OCI-LY1 (cell line): ENCODE results near the gene RALBP1.

Experiments used
- H2AFZ ChIP-seq: fragments of 200-600 bp; sonication (generic), shearing (Covaris generic); 2 replicates; pipeline ENCODE4 v1.6.0; 2014; ENCODE audit warnings: antibody characterized with exemption, mild to moderate bottlenecking, low read length
- H3F3A ChIP-seq: fragments of 200-600 bp; sonication (generic), shearing (Covaris generic); 2 replicates; pipeline ENCODE4 v1.6.0; 2014; ENCODE audit warnings: mild to moderate bottlenecking, antibody characterized with exemption, low read length, moderate library complexity; ENCODE audit not compliant: insufficient read depth
- H3K27ac ChIP-seq: fragments of 200-600 bp; sonication (generic); 2 replicates; pipeline ENCODE4 v1.5.1; 2014; ENCODE audit warnings: low read length, mixed run types, mild to moderate bottlenecking, low read depth; ENCODE audit not compliant: poor library complexity, severe bottlenecking
- H3K27me3 ChIP-seq: fragments of 200-600 bp; sonication (generic); 2 replicates; pipeline ENCODE4 v1.6.0; 2014; ENCODE audit warnings: antibody characterized with exemption, mild to moderate bottlenecking, low read length, moderate library complexity; ENCODE audit not compliant: insufficient read depth
- H3K36me3 ChIP-seq: fragments of 200-600 bp; sonication (generic); 2 replicates; pipeline ENCODE4 v1.6.1; 2014; ENCODE audit warnings: mild to moderate bottlenecking, antibody characterized with exemption, low read length, moderate library complexity, mixed read lengths; ENCODE audit not compliant: insufficient read depth
- H3K4me1 ChIP-seq: fragments of 200-600 bp; sonication (generic); 2 replicates; pipeline ENCODE4 v1.5.1; 2014; ENCODE audit warnings: mild to moderate bottlenecking, low read length, moderate library complexity; ENCODE audit not compliant: insufficient read depth, severe bottlenecking
- H3K4me2 ChIP-seq: fragments of 200-600 bp; sonication (generic), shearing (Covaris generic); 2 replicates; pipeline ENCODE4 v1.6.1; 2014; ENCODE audit warnings: low read length
- H3K4me3 ChIP-seq: fragments of 200-600 bp; sonication (generic); 2 replicates; pipeline ENCODE4 v1.5.1; 2014; ENCODE audit warnings: low read length, low read depth, mild to moderate bottlenecking, mixed read lengths; ENCODE audit not compliant: poor library complexity, severe bottlenecking
- H3K79me2 ChIP-seq: fragments of 200-600 bp; shearing (Covaris generic); 2 replicates; pipeline ENCODE4 v1.6.1; 2016; ENCODE audit warnings: mixed run types, low read length, mixed read lengths; ENCODE audit not compliant: insufficient read depth
- H3K9ac ChIP-seq: fragments of 200-600 bp; sonication (generic), shearing (Covaris generic); 2 replicates; pipeline ENCODE4 v1.6.1; 2014; ENCODE audit warnings: mild to moderate bottlenecking, low read length, mixed read lengths
- H3K9me2 ChIP-seq: fragments of 200-600 bp; sonication (generic), shearing (Covaris generic); 2 replicates; pipeline ENCODE4 v1.6.1; 2014; ENCODE audit warnings: low read depth, mild to moderate bottlenecking, low read length, mixed read lengths
- H3K9me3 ChIP-seq: fragments of 200-600 bp; shearing (Covaris generic); 2 replicates; pipeline ENCODE4 v1.6.1; 2014; ENCODE audit warnings: low read length, mixed read lengths
- H4K20me1 ChIP-seq: fragments of 200-600 bp; sonication (generic), shearing (Covaris generic); 2 replicates; pipeline ENCODE4 v1.6.0; 2016; ENCODE audit warnings: mild to moderate bottlenecking, low read length; ENCODE audit not compliant: insufficient read depth
- EZH2 ChIP-seq: fragments of 200-600 bp; sonication (generic), shearing (Covaris generic); IDR thresholded peaks from 2 replicates; pipeline ENCODE4 v1.8.0; 2017; ENCODE audit warnings: borderline replicate concordance, mixed run types, mild to moderate bottlenecking, antibody characterized with exemption, low read length, moderate library complexity, mixed read lengths
- TF ChIP-seq, protein P1 (sequence below): fragments of 200-600 bp; sonication (generic), shearing (Covaris generic); IDR thresholded peaks from 2 replicates; pipeline ENCODE4 v1.5.1; 2017; ENCODE audit warnings: mild to moderate bottlenecking, antibody characterized with exemption, low read length, moderate library complexity, mixed read lengths

Gene RALBP1

DNA sequence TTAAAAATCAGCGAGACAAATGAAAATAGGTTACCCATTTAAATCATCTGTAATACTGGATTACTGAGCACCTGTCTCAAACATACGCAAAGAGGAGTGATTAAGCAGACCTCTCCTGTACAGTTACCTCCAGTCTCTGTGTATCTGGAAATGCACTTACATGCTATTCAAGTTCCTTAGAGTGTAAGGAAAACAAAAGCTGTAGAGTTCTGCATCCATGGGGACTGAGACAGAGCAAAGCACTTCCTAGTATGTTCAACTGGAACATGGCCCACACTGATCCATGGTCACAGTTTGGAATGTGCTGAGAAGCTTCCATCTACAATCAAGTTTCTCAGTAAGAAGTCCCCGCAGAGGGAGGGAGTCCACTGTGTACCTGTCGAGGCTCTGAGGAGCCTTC, 75.1 kb downstream of the RALBP1 start:
- no peaks in the 10 kb centered on the region for H4K20me1 ChIP-seq
- H3F3A ChIP-seq = no peaks in the 10 kb centered on the region
- H3K27me3 ChIP-seq = no peaks in the 10 kb centered on the region

DNA sequence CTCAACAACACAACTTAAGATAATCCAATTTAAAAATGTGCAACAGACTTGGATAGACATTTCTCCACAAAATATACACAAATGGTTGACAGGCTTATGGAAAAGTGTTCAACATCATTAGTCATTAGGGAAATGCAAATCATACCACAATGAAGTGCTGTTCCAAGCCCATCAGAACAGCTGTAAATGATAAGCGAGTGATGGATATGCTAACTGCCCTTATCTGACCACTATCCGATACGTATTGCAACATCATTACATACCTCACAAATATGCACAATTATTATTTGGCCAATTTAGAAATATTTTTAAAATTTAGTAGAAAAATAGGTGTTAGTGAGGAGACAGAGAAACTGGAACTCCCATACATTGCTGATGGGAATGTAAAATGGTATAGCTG, 76.9 kb downstream of the RALBP1 start:
- Histone ChIP-seq H3K27me3 (no peaks in the 10 kb centered on the region), H3K9me3 (peaks cover 4% of the 10 kb centered on the region), H3K9me2 (no peaks in the 10 kb centered on the region), H2AFZ (no peak overlapping the region), H3K27ac (no peak overlapping the region), H3K36me3 (peaks cover 78% of the 10 kb centered on the region), H4K20me1 (no peaks in the 10 kb centered on the region), H3K9ac (no peak overlapping the region), H3F3A (no peaks in the 10 kb centered on the region), H3K4me3 (no peak overlapping the region), H3K79me2 (no peaks in the 10 kb centered on the region), H3K4me2 (no peak overlapping the region), H3K4me1 (no peaks in the 10 kb centered on the region)
- no peak for TF ChIP-seq EZH2
- TF ChIP-seq, protein P1, sequence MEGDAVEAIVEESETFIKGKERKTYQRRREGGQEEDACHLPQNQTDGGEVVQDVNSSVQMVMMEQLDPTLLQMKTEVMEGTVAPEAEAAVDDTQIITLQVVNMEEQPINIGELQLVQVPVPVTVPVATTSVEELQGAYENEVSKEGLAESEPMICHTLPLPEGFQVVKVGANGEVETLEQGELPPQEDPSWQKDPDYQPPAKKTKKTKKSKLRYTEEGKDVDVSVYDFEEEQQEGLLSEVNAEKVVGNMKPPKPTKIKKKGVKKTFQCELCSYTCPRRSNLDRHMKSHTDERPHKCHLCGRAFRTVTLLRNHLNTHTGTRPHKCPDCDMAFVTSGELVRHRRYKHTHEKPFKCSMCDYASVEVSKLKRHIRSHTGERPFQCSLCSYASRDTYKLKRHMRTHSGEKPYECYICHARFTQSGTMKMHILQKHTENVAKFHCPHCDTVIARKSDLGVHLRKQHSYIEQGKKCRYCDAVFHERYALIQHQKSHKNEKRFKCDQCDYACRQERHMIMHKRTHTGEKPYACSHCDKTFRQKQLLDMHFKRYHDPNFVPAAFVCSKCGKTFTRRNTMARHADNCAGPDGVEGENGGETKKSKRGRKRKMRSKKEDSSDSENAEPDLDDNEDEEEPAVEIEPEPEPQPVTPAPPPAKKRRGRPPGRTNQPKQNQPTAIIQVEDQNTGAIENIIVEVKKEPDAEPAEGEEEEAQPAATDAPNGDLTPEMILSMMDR = no peak

More for the DNA sequence above, 75.1 kb downstream of the RALBP1 start:
- Histone ChIP-seq H3K4me3 (no peak overlapping the region), H2AFZ (no peak overlapping the region), H3K9ac (no peak overlapping the region), H3K9me2 (no peaks in the 10 kb centered on the region), H3K27ac (no peak overlapping the region), H3K4me2 (no peak overlapping the region), H3K36me3 (peaks cover 75% of the 10 kb centered on the region), H3K4me1 (peaks cover 8% of the 10 kb centered on the region), H3K9me3 (peaks cover 4% of the 10 kb centered on the region), H3K79me2 (no peaks in the 10 kb centered on the region)
- no peak for TF ChIP-seq EZH2
- TF ChIP-seq, protein P1 = no peak

- H3K4me2 ChIP-seq = no peak overlapping the region
- peaks cover 78% of the 10 kb centered on the region for H3K36me3 ChIP-seq
- H3K4me3 ChIP-seq = no peak overlapping the region
- no peaks in the 10 kb centered on the region for H3K27me3 ChIP-seq
- no peak overlapping the region for H2AFZ ChIP-seq
- peaks cover 4% of the 10 kb centered on the region for H3K9me3 ChIP-seq
- H3K9ac ChIP-seq = no peak overlapping the region
- no peaks in the 10 kb centered on the region for H3F3A ChIP-seq
- no peaks in the 10 kb centered on the region for H3K79me2 ChIP-seq
- no peaks in the 10 kb centered on the region for H3K9me2 ChIP-seq
- TF ChIP-seq, protein P1 = no peak
- TF ChIP-seq EZH2 = no peak
- H3K27ac ChIP-seq = no peak overlapping the region
- no peaks in the 10 kb centered on the region for H3K4me1 ChIP-seq
- H4K20me1 ChIP-seq = no peaks in the 10 kb centered on the region
These were observed 77.3 kb downstream of the RALBP1 start for GRCh38 chr18:9552616-9553015.
